ENCODE results near the gene NLRP6.
"Not testable (repeated sequence)": the region's sequence is repeated elsewhere in the genome, so short reads cannot be mapped to it uniquely, and the experiment has no call there.

NLRP6 gene

GRCh38 chr11:308740-309665, 30.8 kb downstream of the NLRP6 start:
- DNase-seq = not testable (repeated sequence)

GRCh38 chr11:309979-310572, 31.9 kb downstream of the NLRP6 start:
- DNase-seq = not testable (repeated sequence)

- not testable (repeated sequence) for DNase-seq
These were observed 33.0 kb downstream of the NLRP6 start for GRCh38 chr11:311013-311748.

DNA sequence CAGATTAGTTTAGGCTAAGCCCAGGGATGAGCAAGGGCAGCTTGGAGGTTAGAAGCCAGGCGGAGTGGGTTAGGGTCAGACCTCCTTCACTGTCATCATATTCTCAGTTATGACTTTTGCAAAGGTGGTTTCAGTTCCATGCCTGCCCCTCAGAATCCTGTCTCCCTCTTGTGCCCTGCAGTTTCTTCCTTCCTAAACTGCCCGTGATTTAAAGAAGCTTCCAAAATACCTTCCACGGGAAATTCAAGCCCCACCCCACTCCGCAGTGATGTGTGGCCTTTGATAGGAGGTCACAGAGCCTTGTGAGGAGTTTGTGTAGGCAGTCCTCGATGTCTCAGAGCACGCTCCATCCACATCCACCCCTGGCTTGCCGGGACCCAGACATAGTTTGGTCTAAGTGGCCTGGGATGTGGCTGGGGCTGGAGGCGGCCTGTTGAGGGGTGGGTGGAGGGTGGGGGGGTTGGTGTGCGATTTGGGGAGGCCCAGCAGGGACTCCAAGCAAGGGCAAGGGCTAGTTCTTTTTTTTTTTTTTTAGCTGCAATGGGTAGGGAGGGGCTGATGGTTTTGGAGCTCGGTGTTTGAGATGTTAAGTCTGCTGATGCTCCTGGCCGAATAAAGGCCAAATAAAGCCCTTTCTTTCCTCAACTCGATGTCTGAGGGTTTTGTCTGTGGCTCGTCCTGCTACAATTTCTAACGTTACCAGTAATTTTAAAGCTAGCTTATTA, 34.0 kb downstream of the NLRP6 start:
- DNase-seq = peak in 1 of 5 experiments; percentile 36

DNA sequence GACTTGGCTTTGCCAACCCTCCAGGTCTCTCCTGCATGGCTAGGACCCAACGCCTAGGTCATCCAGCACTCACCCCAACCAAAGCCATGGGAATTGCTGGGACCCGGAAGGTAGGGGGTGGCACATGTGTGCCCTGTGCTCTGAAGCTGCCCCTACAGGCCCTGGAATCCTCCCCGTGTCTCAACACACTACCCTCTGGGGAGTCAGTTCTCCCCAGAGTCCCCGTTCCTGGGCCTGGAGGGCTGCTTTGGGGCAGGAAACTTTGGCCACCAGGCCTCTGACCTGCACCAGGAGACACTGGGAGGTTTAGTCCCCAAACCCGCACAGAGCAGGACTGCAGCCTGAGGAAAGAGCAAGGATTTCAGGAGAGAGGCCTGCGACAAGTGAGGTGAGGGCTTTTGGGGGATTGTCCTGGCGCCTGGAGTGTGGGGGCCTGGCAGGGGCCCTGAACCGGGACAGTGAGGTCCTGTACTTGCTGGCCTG, 35.1 kb downstream of the NLRP6 start:
- DNase-seq = no peak

DNA sequence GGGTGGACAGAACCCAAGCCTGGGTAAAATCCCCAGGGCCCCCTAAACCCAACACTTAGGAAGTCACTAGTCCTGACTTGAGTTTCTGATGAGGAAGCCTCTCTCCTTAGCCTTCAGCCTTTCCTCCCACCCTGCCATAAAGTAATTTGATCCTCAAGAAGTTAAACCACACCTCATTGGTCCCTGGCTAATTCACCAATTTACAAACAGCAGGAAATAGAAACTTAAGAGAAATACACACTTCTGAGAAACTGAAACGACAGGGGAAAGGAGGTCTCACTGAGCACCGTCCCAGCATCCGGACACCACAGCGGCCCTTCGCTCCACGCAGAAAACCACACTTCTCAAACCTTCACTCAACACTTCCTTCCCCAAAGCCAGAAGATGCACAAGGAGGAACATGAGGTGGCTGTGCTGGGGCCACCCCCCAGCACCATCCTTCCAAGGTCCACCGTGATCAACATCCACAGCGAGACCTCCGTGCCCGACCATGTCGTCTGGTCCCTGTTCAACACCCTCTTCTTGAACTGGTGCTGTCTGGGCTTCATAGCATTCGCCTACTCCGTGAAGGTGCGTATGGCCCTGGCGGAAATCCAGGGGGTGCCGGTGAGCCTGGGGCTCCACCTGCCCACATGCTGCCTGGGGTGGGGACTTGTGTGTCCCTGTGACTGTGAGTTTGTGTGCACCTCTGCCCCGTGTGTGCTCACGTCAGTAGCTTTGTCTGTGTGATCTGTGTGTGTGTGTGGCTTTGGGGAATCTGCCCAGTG, 35.8 kb downstream of the NLRP6 start, which contains the start of gene IFITM1:
TSS of gene IFITM1 (plus strand) at position 254 of the 767 bp plus-strand sequence. CDS start at position 385, 131 bp downstream.
- peak in 3 of 5 experiments; percentile 42 to 87 (median 74) for DNase-seq

- not testable (repeated sequence) for DNase-seq
These were observed 36.3 kb downstream of the NLRP6 start for GRCh38 chr11:314554-314875.

GRCh38 chr11:315051-315481, 36.9 kb downstream of the NLRP6 start:
- peak in 1 of 5 experiments; percentile 50 for DNase-seq

DNA sequence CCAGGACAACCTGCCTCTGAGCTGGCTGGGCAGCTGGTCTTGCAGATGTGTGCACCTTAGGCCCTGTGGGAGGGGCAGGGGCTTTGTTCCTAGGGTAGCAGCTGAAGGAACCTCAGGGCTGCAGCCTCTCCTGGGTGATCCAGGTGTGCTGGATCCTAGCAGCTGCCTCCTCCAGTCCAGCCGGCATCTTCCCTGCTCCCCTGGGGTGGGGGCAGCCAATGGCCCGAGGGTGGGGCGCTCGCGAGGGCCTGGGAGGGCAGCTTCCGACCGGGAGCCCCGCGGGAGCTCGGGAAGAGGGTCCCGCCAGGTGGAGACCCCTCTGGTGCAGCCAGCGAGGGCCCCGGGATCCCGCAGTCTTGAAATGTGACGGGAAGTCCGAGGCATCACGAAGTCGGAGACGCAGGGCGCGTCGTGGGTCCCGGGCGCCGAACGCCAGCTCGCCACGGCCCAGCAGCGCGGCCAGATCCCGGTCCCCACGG, 37.3 kb downstream of the NLRP6 start:
- no peak for DNase-seq

DNA sequence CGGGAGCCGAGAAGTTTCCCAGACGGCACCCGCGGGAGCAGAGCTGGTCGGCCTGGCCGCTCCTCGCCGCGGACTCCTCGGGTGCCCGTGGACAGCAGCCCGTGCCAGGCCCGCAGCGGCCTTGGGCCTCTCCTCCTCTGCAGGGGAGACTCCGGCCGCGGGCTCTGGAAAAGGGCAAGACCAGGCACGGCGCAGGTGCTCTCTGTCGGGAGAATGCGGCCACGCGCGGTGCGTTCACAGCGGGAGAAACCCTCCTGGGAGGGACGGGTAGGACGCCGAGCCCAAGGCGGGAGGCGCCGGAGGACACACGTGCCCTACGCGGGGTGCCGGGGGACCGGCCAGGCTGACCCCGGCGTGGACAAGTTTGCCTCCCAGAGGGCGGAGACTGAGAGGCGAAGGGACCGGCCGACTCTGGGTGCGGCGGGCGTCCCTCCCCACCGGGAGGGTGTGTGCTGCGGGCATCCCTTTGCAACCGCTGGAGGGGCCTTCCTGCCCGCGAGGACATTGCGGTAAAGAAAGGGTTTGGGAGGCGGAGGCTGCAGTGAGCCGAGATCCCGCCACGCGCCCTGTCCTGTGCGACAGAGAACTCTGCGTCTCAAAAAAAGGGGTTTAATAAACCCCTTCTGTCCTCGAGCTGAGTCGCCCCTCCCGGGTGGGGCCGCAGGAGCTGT, 38.0 kb downstream of the NLRP6 start:
- peak in 2 of 5 experiments; percentile 56 to 59 for DNase-seq

- DNase-seq = peak in 1 of 5 experiments; percentile 68
These were observed 38.7 kb downstream of the NLRP6 start for GRCh38 chr11:316891-317301.

DNA sequence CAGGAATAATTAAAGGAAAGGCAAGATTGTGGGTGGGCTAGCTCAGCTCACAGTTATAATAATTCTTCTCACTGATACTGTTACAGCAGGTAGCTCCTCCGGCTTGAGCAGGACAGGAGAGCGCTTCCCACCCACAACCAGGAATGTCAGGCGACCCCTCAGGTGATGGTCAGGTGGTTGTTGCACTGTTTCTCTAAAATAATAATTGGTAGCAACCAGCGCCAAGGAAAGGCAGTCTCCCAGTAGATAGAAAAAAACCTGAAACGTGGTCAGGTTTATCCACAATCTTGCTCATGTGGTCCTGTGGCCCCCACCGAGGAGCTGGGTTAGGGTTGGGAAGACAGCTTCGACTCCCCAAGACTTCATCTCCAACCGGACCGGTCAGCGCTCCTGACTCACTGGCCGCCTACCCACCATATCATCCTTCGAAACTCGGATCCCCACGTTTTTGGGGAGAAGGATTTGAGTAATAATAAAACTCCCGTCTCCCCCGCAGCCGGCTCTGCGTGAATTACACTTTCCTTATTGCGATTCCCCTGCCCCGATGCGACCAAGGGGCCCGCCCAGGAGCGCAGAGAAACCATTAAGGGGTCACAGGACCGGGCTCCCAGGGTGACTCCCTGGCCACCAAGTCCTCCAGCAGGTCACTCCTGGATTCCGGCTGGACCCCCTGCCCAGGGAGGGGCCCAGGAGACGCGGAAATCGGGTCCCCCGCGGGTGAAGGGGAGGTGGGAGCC, 39.6 kb downstream of the NLRP6 start:
- not testable (repeated sequence) for DNase-seq

- DNase-seq = not testable (repeated sequence)
These were observed 40.4 kb downstream of the NLRP6 start for GRCh38 chr11:318405-319120.

GRCh38 chr11:319121-319887, 41.1 kb downstream of the NLRP6 start:
- not testable (repeated sequence) for DNase-seq

DNA sequence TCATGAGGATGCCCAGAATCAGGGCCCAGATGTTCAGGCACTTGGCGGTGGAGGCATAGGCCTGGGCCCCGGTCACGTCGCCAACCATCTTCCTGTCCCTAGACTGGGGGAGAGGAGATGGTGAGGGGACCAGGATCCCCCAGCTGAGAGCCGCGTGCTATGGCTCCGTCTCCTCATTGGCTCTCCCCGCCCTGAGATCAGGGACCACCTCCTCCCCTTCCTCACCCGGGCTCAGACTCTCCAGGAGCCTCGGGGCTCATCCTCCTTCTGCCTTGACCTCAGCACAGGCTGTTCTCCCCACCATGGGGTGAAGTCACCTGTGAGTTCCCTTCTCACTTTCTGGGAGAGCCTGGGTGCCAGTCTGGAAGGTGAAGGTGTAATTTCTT, 41.7 kb downstream of the NLRP6 start:
- not testable (repeated sequence) for DNase-seq

- no peak for DNase-seq
These were observed 45.9 kb downstream of the NLRP6 start for GRCh38 chr11:324156-324555.

DNA sequence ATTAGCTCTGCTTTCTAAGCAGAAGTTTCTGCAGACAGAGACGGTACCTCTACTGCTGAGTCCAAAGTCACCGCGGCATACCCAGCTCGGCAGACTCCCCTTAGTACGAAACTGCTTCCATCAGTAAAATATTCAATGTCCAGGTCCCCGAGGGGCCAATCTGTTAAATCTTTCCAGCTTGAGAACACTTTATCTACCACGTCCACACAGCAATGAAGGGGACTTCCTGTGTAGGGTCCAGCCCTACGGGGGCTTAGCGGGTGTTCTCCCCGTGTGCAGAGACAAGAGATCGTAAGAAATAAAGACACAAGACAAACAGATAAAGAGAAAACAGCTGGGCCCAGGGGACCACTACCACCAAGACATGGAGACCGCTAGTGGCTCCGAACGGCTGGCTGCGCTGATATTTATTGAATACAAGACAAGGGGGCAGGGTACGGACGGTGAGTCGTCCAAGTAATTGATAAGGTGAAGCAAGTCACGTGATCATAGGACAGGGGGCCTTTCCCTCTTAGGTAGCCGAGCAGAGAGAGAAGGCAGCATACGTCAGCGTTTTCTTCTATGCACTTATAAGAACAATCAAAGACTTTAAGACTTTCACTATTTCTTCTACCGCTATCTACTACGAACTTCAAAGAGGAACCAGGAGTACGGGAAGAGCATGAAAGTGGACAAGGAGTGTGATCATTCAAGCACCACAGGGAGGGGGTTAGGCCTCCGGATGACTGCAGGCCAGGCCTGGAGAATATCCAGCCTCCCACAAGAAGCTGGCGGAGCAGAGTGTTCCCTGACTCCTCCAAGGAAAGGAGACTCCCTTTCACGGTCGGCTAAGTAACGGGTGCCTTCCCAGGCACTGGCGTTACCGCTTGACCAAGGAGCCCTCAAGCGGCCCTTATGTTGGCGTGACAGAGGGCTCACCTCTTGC, 46.6 kb downstream of the NLRP6 start:
- not testable (repeated sequence) for DNase-seq
